ENCODE results near the gene ARHGEF19.
"Not testable (repeated sequence)": the region's sequence is repeated elsewhere in the genome, so short reads cannot be mapped to it uniquely, and the experiment has no call there.

The ARHGEF19 gene

DNA sequence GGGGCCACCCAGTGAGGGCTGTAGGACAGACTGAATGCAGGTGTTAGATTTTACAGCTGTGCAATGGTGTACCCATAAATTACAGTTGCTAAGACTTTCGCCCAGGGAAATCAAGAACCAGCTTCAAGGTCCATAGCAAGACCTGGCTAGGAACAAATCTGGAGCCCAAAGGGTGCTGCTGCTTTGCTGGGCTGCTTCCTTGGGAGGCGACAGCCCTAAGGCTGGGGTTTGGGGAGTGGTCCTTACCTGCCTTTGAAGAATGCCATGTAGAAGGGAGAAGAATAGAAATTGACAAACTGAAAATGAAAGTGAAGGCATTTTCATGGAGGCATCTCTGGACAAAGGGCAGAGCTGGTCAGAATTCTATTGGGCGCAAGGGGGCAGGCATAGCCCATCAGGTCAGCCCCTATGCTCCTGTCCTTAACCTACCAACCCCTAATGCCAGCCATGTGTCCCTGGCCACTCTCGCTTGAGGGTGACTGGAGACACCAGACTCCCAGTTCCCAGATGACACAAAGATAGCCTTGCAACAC lies 7.6 kb upstream of the ARHGEF19 start:
- H3K9ac ChIP-seq (ENCODE audit: insufficient read length) = no peak overlapping the region
- H3K9me3 ChIP-seq (ENCODE audit: low read depth, low read length) = no peaks in the 10 kb centered on the region
- no peaks in the 10 kb centered on the region for H3K36me3 ChIP-seq (ENCODE audit: insufficient read depth, low read length)
- no peak overlapping the region for H3K4me3 ChIP-seq
- no peak for DNase-seq (ENCODE audit: low read depth, low spot score)
- TF ChIP-seq POLR2AphosphoS5 (IDR thresholded peaks at IDR 0.05; ENCODE audit: borderline replicate concordance, low read depth, low read length) = no peak
- no peak for TF ChIP-seq FOXP2 (optimal IDR thresholded peaks at IDR 0.05; ENCODE audit: control extremely low read depth, extremely low read length, insufficient read depth)
- no peak overlapping the region for H3K27ac ChIP-seq

- Histone ChIP-seq H3K4me3 (no peak overlapping the region), H3K36me3 (ENCODE audit: insufficient read depth, low read length) (no peaks in the 10 kb centered on the region), H3K9ac (ENCODE audit: insufficient read length) (no peak overlapping the region), H3K27ac (no peak overlapping the region), H3K9me3 (ENCODE audit: low read depth, low read length) (no peaks in the 10 kb centered on the region)
- TF ChIP-seq FOXP2 (optimal IDR thresholded peaks at IDR 0.05; ENCODE audit: control extremely low read depth, extremely low read length, insufficient read depth) = no peak
- no peak for TF ChIP-seq POLR2AphosphoS5 (IDR thresholded peaks at IDR 0.05; ENCODE audit: borderline replicate concordance, low read depth, low read length)
- no peak for TF ChIP-seq EZH2 (IDR thresholded peaks at IDR 0.05)
- DNase-seq (ENCODE audit: low read depth, low spot score) = no peak
Measured at GRCh38 chr1:16218674-16219071, 6.2 kb upstream of the ARHGEF19 start.

GRCh38 chr1:16218014-16218673 lies 5.7 kb upstream of the ARHGEF19 start:
- no peaks in the 10 kb centered on the region for H3K36me3 ChIP-seq (ENCODE audit: insufficient read depth, low read length)
- no peak overlapping the region for H3K4me3 ChIP-seq
- no peak overlapping the region for H3K9ac ChIP-seq (ENCODE audit: insufficient read length)
- no peak for DNase-seq (ENCODE audit: low read depth, low spot score)
- H3K27ac ChIP-seq = no peak overlapping the region
- no peaks in the 10 kb centered on the region for H3K9me3 ChIP-seq (ENCODE audit: low read depth, low read length)
- TF ChIP-seq EZH2 (IDR thresholded peaks at IDR 0.05) (no peak), FOXP2 (optimal IDR thresholded peaks at IDR 0.05; ENCODE audit: control extremely low read depth, extremely low read length, insufficient read depth) (no peak), POLR2AphosphoS5 (IDR thresholded peaks at IDR 0.05; ENCODE audit: borderline replicate concordance, low read depth, low read length) (no peak)

GRCh38 chr1:16217061-16217785 lies 4.8 kb upstream of the ARHGEF19 start:
- H3K36me3 ChIP-seq (ENCODE audit: insufficient read depth, low read length) = no peaks in the 10 kb centered on the region
- DNase-seq (ENCODE audit: low read depth, low spot score) = peak; percentile 77
- TF ChIP-seq FOXP2 (optimal IDR thresholded peaks at IDR 0.05; ENCODE audit: control extremely low read depth, extremely low read length, insufficient read depth) (no peak), POLR2AphosphoS5 (IDR thresholded peaks at IDR 0.05; ENCODE audit: borderline replicate concordance, low read depth, low read length) (no peak), EZH2 (IDR thresholded peaks at IDR 0.05) (no peak)
- no peaks in the 10 kb centered on the region for H3K9me3 ChIP-seq (ENCODE audit: low read depth, low read length)
- H3K27ac ChIP-seq = no peak overlapping the region
- peak overlapping the region; percentile 78 for H3K4me3 ChIP-seq
- peak overlapping the region; percentile 41 for H3K9ac ChIP-seq (ENCODE audit: insufficient read length)

- H3K9ac ChIP-seq (ENCODE audit: insufficient read length) = no peak overlapping the region
- no peak overlapping the region for H3K4me3 ChIP-seq
- no peak for DNase-seq (ENCODE audit: low read depth, low spot score)
- TF ChIP-seq FOXP2 (optimal IDR thresholded peaks at IDR 0.05; ENCODE audit: control extremely low read depth, extremely low read length, insufficient read depth) (no peak), EZH2 (IDR thresholded peaks at IDR 0.05) (no peak), POLR2AphosphoS5 (IDR thresholded peaks at IDR 0.05; ENCODE audit: borderline replicate concordance, low read depth, low read length) (no peak)
- no peaks in the 10 kb centered on the region for H3K36me3 ChIP-seq (ENCODE audit: insufficient read depth, low read length)
- no peak overlapping the region for H3K27ac ChIP-seq
- H3K9me3 ChIP-seq (ENCODE audit: low read depth, low read length) = no peaks in the 10 kb centered on the region
Measured at GRCh38 chr1:16215882-16216753, 3.7 kb upstream of the ARHGEF19 start.

GRCh38 chr1:16215240-16215639 lies 2.8 kb upstream of the ARHGEF19 start:
- H3K4me3 ChIP-seq; H3K36me3 ChIP-seq (ENCODE audit: insufficient read depth, low read length); H3K9ac ChIP-seq (ENCODE audit: insufficient read length); H3K9me3 ChIP-seq (ENCODE audit: low read depth, low read length); DNase-seq (ENCODE audit: low read depth, low spot score); H3K27ac ChIP-seq: not testable (repeated sequence)

DNA sequence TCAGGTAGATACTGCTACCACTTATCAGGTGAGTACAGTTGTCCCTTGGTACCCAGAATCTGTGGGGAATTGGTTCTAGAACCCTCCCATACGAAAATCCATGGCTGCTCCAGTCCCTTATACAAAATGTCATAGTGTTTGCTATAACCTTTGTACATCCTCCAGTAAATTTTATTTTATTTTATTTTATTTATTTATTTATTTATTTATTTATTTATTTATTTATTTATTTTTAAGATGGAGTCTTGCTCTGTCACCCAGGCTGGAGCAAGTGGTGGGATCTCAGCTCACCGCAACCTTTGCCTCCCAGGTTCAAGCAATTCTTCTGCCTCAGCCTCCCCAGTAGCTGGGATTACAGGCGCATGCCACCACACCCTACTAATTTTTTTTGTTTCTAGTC lies 1.1 kb upstream of the ARHGEF19 start:
- H3K9ac ChIP-seq (ENCODE audit: insufficient read length); DNase-seq (ENCODE audit: low read depth, low spot score); H3K9me3 ChIP-seq (ENCODE audit: low read depth, low read length); H3K4me3 ChIP-seq; H3K27ac ChIP-seq; H3K36me3 ChIP-seq (ENCODE audit: insufficient read depth, low read length): not testable (repeated sequence)

DNA sequence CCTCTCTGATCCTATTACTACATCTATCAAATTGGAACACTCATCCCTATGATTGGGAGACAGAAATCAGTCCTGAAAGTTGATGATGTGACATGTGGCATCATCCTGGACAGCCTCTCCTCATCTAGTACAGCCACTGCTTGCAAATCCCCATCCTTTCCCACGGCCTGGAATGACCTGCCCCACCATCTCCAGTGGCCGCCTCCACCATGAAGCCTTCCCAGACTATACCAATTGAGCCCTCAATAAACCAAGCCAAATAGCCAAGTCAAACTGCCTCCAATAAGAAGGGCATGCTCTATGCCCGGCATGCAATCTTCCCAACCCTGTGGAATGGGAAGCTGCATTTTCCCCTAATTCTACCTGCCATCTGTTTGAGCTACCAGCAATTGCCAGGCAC lies 561 bp upstream of the ARHGEF19 start:
- Histone ChIP-seq H3K4me3 (no peak overlapping the region), H3K9ac (ENCODE audit: insufficient read length) (no peak overlapping the region)
- no peak for TF ChIP-seq POLR2AphosphoS5 (IDR thresholded peaks at IDR 0.05; ENCODE audit: borderline replicate concordance, low read depth, low read length)
- TF ChIP-seq EZH2 (IDR thresholded peaks at IDR 0.05) = no peak
- TF ChIP-seq FOXP2 (optimal IDR thresholded peaks at IDR 0.05; ENCODE audit: control extremely low read depth, extremely low read length, insufficient read depth) = no peak

More for the DNA sequence above, 561 bp upstream of the ARHGEF19 start:
- DNase-seq (ENCODE audit: low read depth, low spot score) = no peak
- no peak overlapping the region for H3K27ac ChIP-seq
- no peaks in the 10 kb centered on the region for H3K36me3 ChIP-seq (ENCODE audit: insufficient read depth, low read length)
- H3K9me3 ChIP-seq (ENCODE audit: low read depth, low read length) = no peaks in the 10 kb centered on the region

Measured in SK-N-MC (cell line).